Spinal cord (tissue), 10 donors: ENCODE data around the gene OR4E2. TPM values are rescaled to one million over a fixed set of nuclear protein-coding genes. Genes with fewer than 3 reads are reported as not detected.
"Not testable (repeated sequence)": the region's sequence is repeated elsewhere in the genome, so short reads cannot be mapped to it uniquely, and the experiment has no call there.

ENCODE experiments used
- DNase-seq, 6 donors: peaks; one replicate each; pipeline versions ENCODE4 v3.0.0 to v3.0.0-alpha.2; 2013 to 2015; ENCODE audit warnings: low spot score in 6 of 6, low read depth in 4 of 6
- H3K27ac ChIP-seq: one replicate; pipeline ENCODE4 v1.5.1; 2013; ENCODE audit warnings: low read depth, low read length, control low read depth
- H3K27me3 ChIP-seq: one replicate; pipeline ENCODE4 v1.6.1; 2013; ENCODE audit warnings: low read length; ENCODE audit not compliant: control insufficient read depth, insufficient read depth
- H3K36me3 ChIP-seq: one replicate; pipeline ENCODE4 v1.6.1; 2013; ENCODE audit warnings: low read length; ENCODE audit not compliant: control insufficient read depth, insufficient read depth
- H3K4me1 ChIP-seq: one replicate; pipeline ENCODE4 v1.6.1; 2013; ENCODE audit warnings: low read length; ENCODE audit not compliant: control insufficient read depth, insufficient read depth
- H3K4me3 ChIP-seq: one replicate; pipeline ENCODE4 v1.5.1; 2013; ENCODE audit warnings: low read depth, low read length, control low read depth
- H3K9me3 ChIP-seq: one replicate; pipeline ENCODE4 v1.6.1; 2013; ENCODE audit warnings: low read length; ENCODE audit not compliant: control insufficient read depth, insufficient read depth
- WGBS: methylation state at CpG from one replicate; pipeline ENCODE4 v1.1.5; 2013; ENCODE audit warnings: missing lambda C conversion rate; ENCODE audit not compliant: insufficient coverage; 5-methylcytosine and 5-hydroxymethylcytosine counted together
- long read RNA-seq, 4 donors: transcript quantifications; one replicate each; lab custom pipeline, GENCODE V29; 2026
- polyA plus RNA-seq, 2 donors: library from polyadenylated mRNA; unstranded; fragments of 120-200 nt; gene quantifications; one replicate each; pipeline ENCODE4 v1.2.1, GENCODE V29; 2013; ENCODE audit not compliant: insufficient read length in 2 of 2
- total RNA-seq, 2 donors: library from RNA; depleted of rRNA in 1 of 2; stranded (reverse); fragments of 120-200 nt in 1 of 2; fragments of >200 nt in 1 of 2; gene quantifications; one replicate each; pipeline versions ENCODE4 v1.2.3 to v1.2.4, GENCODE V29; 2013 to 2014
- donor health status: healthy.

OR4E2 gene, protein sequence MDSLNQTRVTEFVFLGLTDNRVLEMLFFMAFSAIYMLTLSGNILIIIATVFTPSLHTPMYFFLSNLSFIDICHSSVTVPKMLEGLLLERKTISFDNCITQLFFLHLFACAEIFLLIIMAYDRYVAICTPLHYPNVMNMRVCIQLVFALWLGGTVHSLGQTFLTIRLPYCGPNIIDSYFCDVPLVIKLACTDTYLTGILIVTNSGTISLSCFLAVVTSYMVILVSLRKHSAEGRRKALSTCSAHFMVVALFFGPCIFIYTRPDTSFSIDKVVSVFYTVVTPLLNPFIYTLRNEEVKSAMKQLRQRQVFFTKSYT
- total RNA-seq (not detected), polyA plus RNA-seq (not detected)
- long read RNA-seq, donor 1, result 0 reads
- long read RNA-seq, donor 2, result 0 reads
- long read RNA-seq, donor 3, result 0 reads
- long read RNA-seq, donor 4, result 0 reads

DNA sequence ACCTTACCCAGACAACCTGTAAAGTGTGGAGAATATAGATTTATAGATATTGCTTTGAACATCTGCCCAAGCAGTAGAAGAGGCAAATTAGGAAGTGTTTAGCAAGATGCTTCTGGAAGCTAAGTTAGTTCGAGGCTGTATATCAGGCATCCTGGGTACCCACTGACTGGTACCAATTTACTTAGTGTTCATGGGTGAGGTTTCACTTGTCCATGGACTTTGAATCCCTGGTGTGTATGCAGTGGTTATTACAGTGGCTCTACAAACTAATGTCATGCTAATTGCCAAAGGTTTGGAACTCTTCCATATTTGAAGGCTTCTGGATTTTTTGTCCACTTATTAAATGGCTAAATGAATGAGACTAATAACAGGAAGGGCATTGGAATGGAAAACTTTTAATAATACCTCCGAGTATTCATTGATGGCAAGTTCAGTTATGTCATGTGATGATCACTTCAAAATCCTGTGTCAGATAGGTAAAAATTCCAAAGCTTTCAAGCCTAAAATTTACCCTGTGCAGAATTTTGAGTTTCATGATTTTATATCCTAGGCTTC is at the start of gene OR4E2:
Gene OR4E2, plus strand, starts transcription at position 505 of the 555 bp plus-strand sequence. CDS start 11,248 bp downstream, outside the sequence.
- WGBS, result 100% methylated on average over 1 of the region's 2 CpGs
- Histone ChIP-seq H3K4me3 (no peak within 1 kb of the TSS), H3K36me3 (no peaks in the 10 kb centered on the region), H3K9me3 (no peaks in the 10 kb centered on the region), H3K4me1 (no peaks in the 10 kb centered on the region), H3K27ac (no peak within 1 kb of the TSS), H3K27me3 (no peaks in the 10 kb centered on the region)
- no peak for DNase-seq

DNA sequence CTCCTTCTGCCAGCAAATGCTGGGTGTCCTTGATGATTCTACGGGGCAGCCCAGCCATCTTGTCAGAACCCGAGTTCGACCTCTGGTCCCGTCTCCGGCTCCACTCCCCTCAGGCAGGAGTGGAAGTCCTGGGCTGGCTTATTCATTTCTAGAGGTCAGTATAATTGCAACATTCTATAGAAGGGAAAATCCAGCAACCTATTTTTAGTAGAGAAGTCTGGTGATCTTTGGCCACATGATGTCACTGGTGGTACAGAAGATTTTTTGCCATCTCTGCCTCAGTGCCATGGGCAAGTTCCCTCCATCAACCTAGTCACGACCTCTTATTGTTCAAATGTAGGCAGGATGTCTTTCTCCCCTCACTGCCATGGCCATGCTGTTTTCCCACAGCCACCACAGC is 41.3 kb upstream of the OR4E2 start:
- 94% methylated on average over 5 of the region's 6 CpGs for WGBS
- Histone ChIP-seq H3K27ac (no peak overlapping the region), H3K9me3 (no peaks in the 10 kb centered on the region), H3K36me3 (no peaks in the 10 kb centered on the region), H3K4me1 (no peaks in the 10 kb centered on the region), H3K4me3 (no peak overlapping the region), H3K27me3 (no peaks in the 10 kb centered on the region)
- no peak for DNase-seq

DNA sequence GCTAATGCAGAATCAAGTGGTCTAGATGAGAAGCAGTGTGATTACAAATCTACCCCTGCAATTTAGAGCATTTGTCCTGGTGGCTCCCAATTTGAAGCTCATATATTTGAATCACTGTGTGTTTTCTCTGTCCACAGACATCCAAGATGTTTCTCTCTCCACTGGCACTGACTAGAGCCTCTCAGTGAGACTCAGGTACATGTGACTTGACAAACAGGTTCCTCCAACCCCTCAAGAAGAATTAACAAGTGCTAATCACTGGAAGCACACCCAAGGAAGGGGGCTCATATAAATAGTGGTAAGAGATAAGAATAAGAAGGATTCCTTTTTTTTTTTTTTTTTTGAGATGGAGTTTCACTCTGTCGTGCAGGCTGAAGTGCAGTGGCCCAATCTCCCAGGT is 39.4 kb upstream of the OR4E2 start:
- DNase-seq, result no peak
- no peaks in the 10 kb centered on the region for H3K4me1 ChIP-seq
- no peaks in the 10 kb centered on the region for H3K27me3 ChIP-seq
- 33% methylated on average over 1 of the region's 1 CpG for WGBS
- no peak overlapping the region for H3K4me3 ChIP-seq
- no peak overlapping the region for H3K27ac ChIP-seq
- no peaks in the 10 kb centered on the region for H3K9me3 ChIP-seq
- no peaks in the 10 kb centered on the region for H3K36me3 ChIP-seq

DNA sequence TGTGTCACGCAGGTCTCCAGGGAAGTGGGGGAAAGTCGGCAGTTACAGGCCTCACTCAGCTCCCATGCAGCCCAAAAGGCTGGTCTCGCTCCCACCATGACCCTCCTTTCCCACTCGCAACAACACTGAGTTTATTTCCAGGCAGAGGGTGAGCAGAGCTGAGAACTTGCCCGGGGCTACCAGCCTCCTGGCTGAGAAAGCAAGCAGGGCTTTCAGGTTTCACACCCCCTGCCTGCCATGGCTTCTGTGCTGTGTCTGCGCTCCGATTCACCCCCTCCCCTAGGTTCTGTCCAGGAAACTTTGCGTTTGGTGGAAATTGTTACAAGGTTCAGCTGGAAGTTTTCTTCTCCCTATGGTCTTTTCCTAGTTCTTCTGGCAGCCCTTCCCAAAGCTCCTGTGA is 36.0 kb upstream of the OR4E2 start:
- H3K36me3 ChIP-seq, result no peaks in the 10 kb centered on the region
- H3K27me3 ChIP-seq, result no peaks in the 10 kb centered on the region
- 86% methylated on average over 5 of the region's 8 CpGs for WGBS
- DNase-seq, result no peak
- no peak overlapping the region for H3K4me3 ChIP-seq
- H3K4me1 ChIP-seq, result no peaks in the 10 kb centered on the region
- H3K27ac ChIP-seq, result no peak overlapping the region
- H3K9me3 ChIP-seq, result no peaks in the 10 kb centered on the region

DNA sequence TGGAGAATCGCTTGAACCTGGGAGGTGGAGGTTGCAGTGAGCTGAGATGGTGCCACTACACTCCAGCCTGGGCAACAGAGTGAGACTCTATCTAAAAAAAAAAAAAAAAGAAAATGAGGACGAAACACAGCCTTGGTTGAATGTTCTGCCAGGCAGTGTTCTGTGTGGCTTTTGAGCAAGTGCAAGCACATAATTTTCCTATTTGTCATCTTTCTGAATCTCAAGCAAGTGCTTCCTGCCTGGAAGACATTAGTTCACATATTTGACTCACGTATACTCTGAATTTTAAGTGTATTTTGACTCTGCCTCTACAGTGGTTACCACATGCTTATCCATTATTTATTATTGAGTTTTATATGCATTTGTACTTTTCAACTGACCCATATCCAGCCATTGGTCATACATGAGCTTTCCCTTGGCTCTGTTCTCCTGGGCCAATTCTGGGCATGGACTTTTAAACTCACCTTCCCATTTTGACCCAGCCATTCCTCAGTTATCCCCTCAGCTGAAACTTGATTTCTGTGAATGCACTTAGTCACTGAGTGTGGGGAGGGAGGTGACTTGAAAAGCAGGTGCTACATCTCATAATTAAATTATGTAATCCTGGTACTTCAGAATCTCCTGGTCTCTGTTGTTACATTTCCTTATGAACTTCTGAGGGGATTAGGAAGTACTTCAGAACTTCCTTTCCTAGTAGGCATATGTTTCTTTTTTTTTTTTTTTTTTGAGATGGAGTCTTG is 27.0 kb upstream of the OR4E2 start:
- no peak for DNase-seq
- Histone ChIP-seq H3K9me3 (no peaks in the 10 kb centered on the region), H3K4me1 (no peaks in the 10 kb centered on the region), H3K27ac (no peak overlapping the region), H3K27me3 (no peaks in the 10 kb centered on the region), H3K4me3 (no peak overlapping the region), H3K36me3 (no peaks in the 10 kb centered on the region)
- no CpG with 5 or more reads among the region's 3 CpGs for WGBS

DNA sequence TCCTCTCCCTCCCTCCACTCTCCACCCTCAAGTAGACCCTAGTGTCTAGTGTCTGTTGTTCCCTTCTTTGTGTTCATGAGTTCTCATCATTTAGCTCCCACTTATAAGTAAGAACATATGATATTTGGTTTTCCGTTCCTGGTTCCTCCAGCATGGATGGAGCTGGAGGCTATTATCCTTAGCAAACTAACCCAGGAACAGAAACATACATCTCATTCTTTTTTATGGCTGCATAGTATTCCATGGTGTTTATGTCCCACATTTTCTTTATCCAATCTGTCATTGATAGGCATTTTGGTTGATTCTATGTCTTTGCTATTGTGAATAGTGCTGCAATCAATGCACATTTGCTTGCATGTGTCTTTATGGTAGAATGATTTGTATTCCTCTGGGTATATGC is 23.1 kb upstream of the OR4E2 start:
- not testable (repeated sequence) for DNase-seq, H3K36me3 ChIP-seq, H3K4me3 ChIP-seq, H3K27me3 ChIP-seq, H3K27ac ChIP-seq, H3K4me1 ChIP-seq, H3K9me3 ChIP-seq
- no CpG with 5 or more reads among the region's 1 CpG for WGBS

DNA sequence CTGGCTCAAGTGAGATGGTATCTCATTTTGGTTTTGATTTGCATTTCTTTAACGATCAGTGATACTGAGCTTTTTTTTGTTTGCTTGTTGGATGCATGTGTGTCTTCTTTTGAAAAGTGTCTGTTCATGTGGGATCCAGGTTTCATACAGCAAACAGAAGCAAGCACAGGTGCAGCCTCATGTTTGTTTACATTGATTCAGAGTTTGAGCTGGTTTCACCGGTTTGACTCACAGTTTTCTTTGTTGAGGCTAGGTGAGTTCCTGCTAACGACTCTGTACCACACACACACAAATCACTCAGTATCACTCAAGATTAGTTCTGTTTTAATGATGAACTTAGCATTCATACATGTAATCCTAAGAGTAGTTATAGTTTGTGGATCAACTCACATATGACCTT is 22.6 kb upstream of the OR4E2 start:
- H3K4me1 ChIP-seq, result no peaks in the 10 kb centered on the region
- H3K27me3 ChIP-seq, result no peaks in the 10 kb centered on the region
- no CpG with 5 or more reads among the region's 3 CpGs for WGBS
- H3K27ac ChIP-seq, result no peak overlapping the region
- no peak for DNase-seq
- H3K4me3 ChIP-seq, result no peak overlapping the region
- H3K36me3 ChIP-seq, result no peaks in the 10 kb centered on the region
- no peaks in the 10 kb centered on the region for H3K9me3 ChIP-seq

DNA sequence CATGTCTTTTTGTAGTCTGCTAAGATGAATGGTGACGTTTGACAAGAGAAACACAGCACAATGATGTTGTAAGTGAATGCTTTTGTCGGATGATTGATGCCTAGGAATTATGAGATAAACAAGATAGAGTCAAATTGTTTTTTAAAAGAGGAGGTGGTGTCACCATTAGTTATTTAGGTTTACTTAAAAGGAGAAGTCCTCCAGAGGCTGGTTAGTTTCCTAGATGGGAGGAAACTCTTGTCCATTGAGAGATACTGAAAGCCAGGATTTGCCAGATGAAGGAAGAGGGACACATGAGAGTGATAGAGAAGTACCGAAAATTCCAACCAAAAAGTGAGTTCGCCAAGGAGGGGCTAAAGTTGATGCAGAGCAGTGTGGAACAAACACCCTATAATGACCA is 18.8 kb upstream of the OR4E2 start, which contains the start of gene OR10G2:
Gene OR10G2, minus strand, starts transcription at position 101 of the 400 bp plus-strand sequence. Its CDS starts 98 bp downstream, at position 3.
- H3K27ac ChIP-seq, result no peak within 1 kb of the TSS
- no peaks in the 10 kb centered on the region for H3K9me3 ChIP-seq
- no peak within 1 kb of the TSS for H3K4me3 ChIP-seq
- H3K4me1 ChIP-seq, result no peaks in the 10 kb centered on the region
- DNase-seq, result no peak
- H3K36me3 ChIP-seq, result no peaks in the 10 kb centered on the region
- 83% methylated on average over 2 of the region's 4 CpGs for WGBS
- no peaks in the 10 kb centered on the region for H3K27me3 ChIP-seq

DNA sequence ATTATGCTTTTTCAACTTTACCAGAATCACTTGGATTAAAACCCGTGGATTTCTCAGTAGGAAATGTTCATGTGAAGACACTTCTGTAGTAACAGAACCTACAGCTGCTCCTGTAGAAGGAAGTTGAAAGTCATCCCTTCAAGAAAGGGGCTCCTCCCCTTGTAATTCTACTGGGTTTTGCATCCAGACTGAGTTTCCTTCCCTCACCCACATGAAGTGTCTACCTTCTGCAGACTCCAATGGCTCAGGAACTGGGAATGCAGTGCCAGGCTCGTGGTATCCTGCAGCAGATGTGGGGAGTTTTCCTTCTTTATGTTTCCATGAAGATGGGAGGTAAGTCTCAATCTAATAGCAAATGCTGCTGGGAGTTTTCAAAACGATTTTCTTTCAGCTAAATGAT is 11.0 kb upstream of the OR4E2 start:
- Histone ChIP-seq H3K36me3 (no peaks in the 10 kb centered on the region), H3K27ac (no peak overlapping the region), H3K27me3 (no peaks in the 10 kb centered on the region), H3K4me3 (no peak overlapping the region), H3K9me3 (no peaks in the 10 kb centered on the region), H3K4me1 (no peaks in the 10 kb centered on the region)
- DNase-seq, result no peak
- WGBS, result 40% methylated on average over 1 of the region's 3 CpGs
